Cardiac muscle cell (in vitro differentiated cells and primary cell): ENCODE data around the gene BBS9. TPM values are rescaled to one million over a fixed set of nuclear protein-coding genes. Genes with fewer than 3 reads are reported as not detected.

Experiments used
- DNase-seq, 2 donors: peaks; one replicate each; pipeline versions ENCODE4 v3.0.0 to v3.0.0-alpha.2; 2010 to 2017; ENCODE audit warnings: low read depth in 1 of 2, low spot score in 1 of 2
- H3K27ac ChIP-seq: fragments of 200-600 bp; sonication (generic); 2 replicates; pipeline ENCODE4 v1.5.1; 2016
- H3K27me3 ChIP-seq: fragments of 200-600 bp; sonication (generic); 2 replicates; pipeline ENCODE4 v1.6.0; 2016; ENCODE audit warnings: control low read depth
- H3K36me3 ChIP-seq: fragments of 200-600 bp; sonication (generic); 2 replicates; pipeline ENCODE4 v1.5.1; 2016; ENCODE audit warnings: control low read depth
- H3K4me1 ChIP-seq: fragments of 200-600 bp; sonication (generic); 2 replicates; pipeline ENCODE4 v1.8.1; 2017; ENCODE audit warnings: low read depth, mild to moderate bottlenecking, mixed run types
- H3K4me3 ChIP-seq: fragments of 200-600 bp; sonication (generic); 2 replicates; pipeline ENCODE4 v1.5.1; 2016; ENCODE audit warnings: mild to moderate bottlenecking
- H3K9me3 ChIP-seq: fragments of 200-600 bp; sonication (generic); 2 replicates; pipeline ENCODE4 v1.5.1; 2017; ENCODE audit warnings: low read depth, mild to moderate bottlenecking, control low read depth
- CTCF ChIP-seq: IDR thresholded peaks from 2 replicates; pipeline ENCODE4 v1.5.1; 2012; ENCODE audit warnings: low read depth, mild to moderate bottlenecking, low read length
- polyA plus RNA-seq: library from polyadenylated mRNA; unstranded; fragments of >200 nt; fragmentation: Nextera tagmentation; extraction: Ambion mirVana; gene quantifications from 2 replicates; pipeline ENCODE4 v1.2.1, GENCODE V29; 2016
- total RNA-seq: library from RNA; depleted of rRNA; stranded (reverse); fragments of >200 nt; gene quantifications from 2 replicates; pipeline ENCODE4 v1.2.3, GENCODE V29; 2016

The BBS9 gene
- total and polyA plus RNA-seq, 2 experiments from 2014 or later = 9.8 to 13.2 TPM

- Histone ChIP-seq H3K4me1 (peaks cover 7% of the 10 kb centered on the region), H3K27me3 (no peaks in the 10 kb centered on the region), H3K27ac (peak overlapping the region; percentile 41), H3K4me3 (no peak overlapping the region), H3K9me3 (no peaks in the 10 kb centered on the region), H3K36me3 (no peaks in the 10 kb centered on the region)
- DNase-seq = peak; percentile 30 to 68
- TF ChIP-seq CTCF = no peak
Observed at GRCh38 chr7:33196221-33196620, 66.9 kb downstream of the BBS9 start.

GRCh38 chr7:33200282-33200681 lies 70.9 kb downstream of the BBS9 start:
- TF ChIP-seq CTCF = no peak
- DNase-seq = no peak
- H3K27ac ChIP-seq = no peak overlapping the region
- no peak overlapping the region for H3K4me3 ChIP-seq
- peaks cover 7% of the 10 kb centered on the region for H3K4me1 ChIP-seq
- no peaks in the 10 kb centered on the region for H3K9me3 ChIP-seq
- no peaks in the 10 kb centered on the region for H3K36me3 ChIP-seq
- H3K27me3 ChIP-seq = no peaks in the 10 kb centered on the region

GRCh38 chr7:33201821-33202220 lies 72.5 kb downstream of the BBS9 start:
- TF ChIP-seq CTCF = no peak
- no peak overlapping the region for H3K4me3 ChIP-seq
- no peak for DNase-seq
- H3K27me3 ChIP-seq = no peaks in the 10 kb centered on the region
- H3K9me3 ChIP-seq = no peaks in the 10 kb centered on the region
- H3K36me3 ChIP-seq = no peaks in the 10 kb centered on the region
- no peaks in the 10 kb centered on the region for H3K4me1 ChIP-seq
- no peak overlapping the region for H3K27ac ChIP-seq

- no peak overlapping the region for H3K4me3 ChIP-seq
- no peak overlapping the region for H3K27ac ChIP-seq
- no peaks in the 10 kb centered on the region for H3K36me3 ChIP-seq
- TF ChIP-seq CTCF = no peak
- H3K4me1 ChIP-seq = no peaks in the 10 kb centered on the region
- H3K27me3 ChIP-seq = no peaks in the 10 kb centered on the region
- DNase-seq = no peak
- no peaks in the 10 kb centered on the region for H3K9me3 ChIP-seq
Observed at GRCh38 chr7:33210958-33211357, 81.6 kb downstream of the BBS9 start.

GRCh38 chr7:33212144-33212543 lies 82.8 kb downstream of the BBS9 start:
- no peak overlapping the region for H3K27ac ChIP-seq
- H3K4me1 ChIP-seq = no peaks in the 10 kb centered on the region
- no peaks in the 10 kb centered on the region for H3K36me3 ChIP-seq
- no peaks in the 10 kb centered on the region for H3K27me3 ChIP-seq
- no peak for TF ChIP-seq CTCF
- no peak for DNase-seq
- no peaks in the 10 kb centered on the region for H3K9me3 ChIP-seq
- no peak overlapping the region for H3K4me3 ChIP-seq

GRCh38 chr7:33215992-33216391 lies 86.6 kb downstream of the BBS9 start:
- no peak overlapping the region for H3K27ac ChIP-seq
- DNase-seq = no peak
- no peaks in the 10 kb centered on the region for H3K4me1 ChIP-seq
- no peak for TF ChIP-seq CTCF
- no peak overlapping the region for H3K4me3 ChIP-seq
- H3K27me3 ChIP-seq = no peaks in the 10 kb centered on the region
- no peaks in the 10 kb centered on the region for H3K36me3 ChIP-seq
- no peaks in the 10 kb centered on the region for H3K9me3 ChIP-seq
